Vagina (tissue), 2 donors: Measurements from ENCODE around the gene ALPG.

Source experiments
- CTCF ChIP-seq, 3 experiments: fragments of 450-650 bp in 2 of 3; fragments of 200-600 bp in 1 of 3; sonication (generic) in 1 of 3; IDR thresholded peaks; one replicate each; pipeline ENCODE4 v1.5.1; 2017 to 2019; ENCODE audit warnings: antibody characterized with exemption in 3 of 3, mild to moderate bottlenecking in 2 of 3, moderate library complexity in 2 of 3
- POLR2A ChIP-seq, 2 donors: fragments of 450-650 bp; IDR thresholded peaks; one replicate each; pipeline ENCODE4 v1.6.1; 2017; ENCODE audit warnings: antibody characterized with exemption in 2 of 2, mild to moderate bottlenecking in 2 of 2, moderate library complexity in 2 of 2

- TF ChIP-seq CTCF (IDR thresholded peaks at IDR 0.05) = no peak
- TF ChIP-seq POLR2A (IDR thresholded peaks at IDR 0.05) = no peak
Observed at GRCh38 chr2:232389327-232389726, 17.3 kb upstream of the ALPG start.
